A673 (cell line): ENCODE results near the gene FAM32A. TPM values are rescaled to one million over a fixed set of nuclear protein-coding genes. Genes with fewer than 3 reads are reported as not detected.
"Not testable (repeated sequence)": the region's sequence is repeated elsewhere in the genome, so short reads cannot be mapped to it uniquely, and the experiment has no call there.

Experiments
- BruUV-seq: library from RNA; stranded (reverse); fragments of 400-500 nt; replicated peaks from 2 replicates; lab custom pipeline; 2021; lab: Mats Ljungman, UMichigan
- CTCF ChIA-PET: fragments of 300-600 bp; sonication (Branson Sonifier 250); formaldehyde crosslinking; loops from one replicate; lab custom pipeline; 2022; ENCODE audit warnings: antibody characterized with exemption; lab: Charles Lee
- POLR2A ChIA-PET: fragments of 300-600 bp; sonication (Branson Sonifier 250); formaldehyde crosslinking; loops from one replicate; lab custom pipeline; 2022; ENCODE audit warnings: antibody characterized with exemption; ENCODE audit not compliant: low non-redundant PET; lab: Charles Lee
- DNase-seq: peaks from one replicate; pipeline ENCODE4 v3.0.0-alpha.2; 2015; ENCODE audit warnings: low spot score
- H3K27ac ChIP-seq: fragments of 200-600 bp; sonication (generic); 2 replicates; pipeline ENCODE4 v1.5.1; 2016; ENCODE audit warnings: mixed run types, low read depth, mild to moderate bottlenecking, mixed read lengths, antibody characterized with exemption, low read length; ENCODE audit not compliant: poor library complexity, severe bottlenecking
- H3K27me3 ChIP-seq: fragments of 200-600 bp; sonication (generic); replicated peaks from 2 replicates; pipeline ENCODE4 v1.6.1; 2017; ENCODE audit warnings: mixed run types, low read depth, mild to moderate bottlenecking, mixed read lengths, antibody characterized with exemption, low read length; ENCODE audit not compliant: insufficient read depth, poor library complexity
- H3K36me3 ChIP-seq: fragments of 200-600 bp; sonication (generic); 2 replicates; pipeline ENCODE4 v1.6.1; 2016; ENCODE audit warnings: mixed run types, mild to moderate bottlenecking, mixed read lengths, antibody characterized with exemption, low read length; ENCODE audit not compliant: insufficient read depth, poor library complexity, severe bottlenecking
- H3K4me1 ChIP-seq: fragments of 200-600 bp; sonication (generic); 2 replicates; pipeline ENCODE4 v1.6.1; 2017; ENCODE audit warnings: mixed run types, mild to moderate bottlenecking, mixed read lengths, antibody characterized with exemption, low read length; ENCODE audit not compliant: insufficient read depth, poor library complexity, severe bottlenecking
- H3K4me3 ChIP-seq: fragments of 200-600 bp; sonication (generic); 2 replicates; pipeline ENCODE4 v1.5.1; 2016; ENCODE audit warnings: low read depth, mixed run types, mild to moderate bottlenecking, mixed read lengths, low read length; ENCODE audit not compliant: poor library complexity, severe bottlenecking
- H3K9me3 ChIP-seq: fragments of 200-600 bp; sonication (generic); 2 replicates; pipeline ENCODE4 v1.6.1; 2016; ENCODE audit warnings: mixed run types, low read depth, mild to moderate bottlenecking, mixed read lengths, antibody characterized with exemption, low read length; ENCODE audit not compliant: poor library complexity, severe bottlenecking
- CTCF ChIP-seq: fragments of 300-800, 200-600 bp; sonication (generic); conservative IDR thresholded peaks from 2 replicates; pipeline ENCODE4 v1.5.1; 2017; ENCODE audit warnings: low read depth, mild to moderate bottlenecking, antibody characterized with exemption, low read length, moderate library complexity, mixed read lengths
- EZH2 ChIP-seq: fragments of 200-600 bp; sonication (generic); IDR thresholded peaks from 2 replicates; pipeline ENCODE4 v1.6.1; 2017; ENCODE audit warnings: borderline replicate concordance, low read depth, mild to moderate bottlenecking, mixed read lengths, antibody characterized with exemption, low read length; ENCODE audit not compliant: poor library complexity, severe bottlenecking
- intact Hi-C: fragments of 100-400 bp; cut with micrococcal nuclease; formaldehyde crosslinking; loops from one replicate; pipeline ENCODE4 v1.10.0; 2022; ENCODE audit not compliant: unreplicated experiment
- total RNA-seq: library from RNA; stranded (reverse); gene quantifications from 2 replicates; pipeline ENCODE4 v1.2.3, GENCODE V29; 2021

The FAM32A gene
- total RNA-seq, 1 experiment from 2014 or later: 93.2 TPM

- no TSS peak for BruUV-seq
- H3K4me3 ChIP-seq: no peak overlapping the region
- no peaks in the 10 kb centered on the region for H3K9me3 ChIP-seq
- peaks cover 4% of the 10 kb centered on the region for H3K27me3 ChIP-seq
- ChIA-PET POLR2A (no interaction called here), CTCF (no interaction called here)
- no peak for DNase-seq
- no peak overlapping the region for H3K27ac ChIP-seq
- intact Hi-C loops: no loop called here
- no peaks in the 10 kb centered on the region for H3K4me1 ChIP-seq
- no peak for TF ChIP-seq EZH2
- TF ChIP-seq CTCF: no peak
- H3K36me3 ChIP-seq: no peaks in the 10 kb centered on the region
These were observed 9.3 kb upstream of the FAM32A start for GRCh38 chr19:16175954-16176353.

- H3K27me3 ChIP-seq, H3K4me3 ChIP-seq, H3K4me1 ChIP-seq, POLR2A ChIA-PET, DNase-seq, BruUV-seq, intact Hi-C loops, H3K27ac ChIP-seq, H3K9me3 ChIP-seq, H3K36me3 ChIP-seq, CTCF ChIA-PET: not testable (repeated sequence)
These were observed 6.3 kb upstream of the FAM32A start for GRCh38 chr19:16178866-16179265.

GRCh38 chr19:16180611-16181010 lies 4.6 kb upstream of the FAM32A start:
- H3K9me3 ChIP-seq: no peaks in the 10 kb centered on the region
- ChIA-PET POLR2A (interaction anchor here (0.6 kb wide), 1 partner anchor 1653 kb away, joined by 3 read pairs; no protein-coding TSS in a partner anchor), CTCF (interaction anchor here (0.7 to 3.0 kb wide), 2 partner anchors 9 to 139 kb away, joined by 5 to 25 read pairs; no protein-coding TSS in a partner anchor)
- no peak overlapping the region for H3K27ac ChIP-seq
- BruUV-seq: no TSS peak
- H3K27me3 ChIP-seq: peaks cover 4% of the 10 kb centered on the region
- H3K36me3 ChIP-seq: no peaks in the 10 kb centered on the region
- H3K4me1 ChIP-seq: no peaks in the 10 kb centered on the region
- intact Hi-C loops: no loop called here
- TF ChIP-seq CTCF: no peak
- no peak for TF ChIP-seq EZH2
- H3K4me3 ChIP-seq: no peak overlapping the region
- no peak for DNase-seq

- Histone ChIP-seq H3K36me3 (peaks cover 10% of the 10 kb centered on the region), H3K4me3 (peak overlapping the region; percentile 94), H3K9me3 (no peaks in the 10 kb centered on the region), H3K27ac (peak overlapping the region; percentile 87), H3K4me1 (peaks cover 4% of the 10 kb centered on the region), H3K27me3 (no peaks in the 10 kb centered on the region)
- ChIA-PET CTCF (interaction anchor here (0.9 to 1.8 kb wide), 4 partner anchors 13 to 555 kb away, joined by 3 to 18 read pairs (median 4); partner anchors contain the start of gene AP1M1), POLR2A (interaction anchor here (0.6 kb wide), 1 partner anchor 13 kb away, joined by 3 read pairs; the partner anchor contains the start of gene AP1M1)
- no peak for TF ChIP-seq CTCF
- TF ChIP-seq EZH2: no peak
- intact Hi-C loops: no loop called here
- DNase-seq: no peak
- no TSS peak for BruUV-seq
These were observed 516 bp upstream of the FAM32A start for GRCh38 chr19:16184665-16185122.
